ENCODE data around the gene NEURL1B.

DNA sequence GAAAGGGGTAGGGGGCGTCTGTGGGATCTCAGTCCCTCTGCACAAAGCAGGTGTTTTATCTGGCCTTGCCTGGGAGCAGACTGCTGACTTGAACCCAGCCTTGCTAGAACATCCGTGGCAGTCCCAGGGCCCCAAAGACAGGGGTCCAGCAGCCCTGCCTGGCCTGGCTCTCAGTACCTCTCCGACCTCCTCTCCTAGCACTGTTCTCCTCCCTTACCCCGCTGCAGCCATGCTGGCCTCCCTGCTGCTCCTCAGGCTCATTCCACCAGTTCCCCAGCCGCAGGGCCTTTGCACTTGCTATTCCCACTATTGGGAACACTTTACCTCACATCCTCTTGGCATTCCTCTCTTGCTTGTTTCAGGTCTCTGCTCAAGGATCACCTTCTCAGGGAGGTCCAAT is 84.7 kb downstream of the NEURL1B start:
- TF ChIP-seq ZNF274 (IDR thresholded peaks at IDR 0.05; ENCODE audit: low read depth, low read length) (no peak), YY1 (IDR thresholded peaks at IDR 0.05; ENCODE audit: insufficient read depth, insufficient read length) (no peak), SUZ12 (IDR thresholded peaks at IDR 0.05; ENCODE audit: extremely low read depth, insufficient read depth, insufficient read length) (no peak)
